Measurements from ENCODE around the gene SS18L1.
A peak's percentile ranks its signal among the peaks of the same experiment; 100 is the strongest.

SS18L1 gene

DNA sequence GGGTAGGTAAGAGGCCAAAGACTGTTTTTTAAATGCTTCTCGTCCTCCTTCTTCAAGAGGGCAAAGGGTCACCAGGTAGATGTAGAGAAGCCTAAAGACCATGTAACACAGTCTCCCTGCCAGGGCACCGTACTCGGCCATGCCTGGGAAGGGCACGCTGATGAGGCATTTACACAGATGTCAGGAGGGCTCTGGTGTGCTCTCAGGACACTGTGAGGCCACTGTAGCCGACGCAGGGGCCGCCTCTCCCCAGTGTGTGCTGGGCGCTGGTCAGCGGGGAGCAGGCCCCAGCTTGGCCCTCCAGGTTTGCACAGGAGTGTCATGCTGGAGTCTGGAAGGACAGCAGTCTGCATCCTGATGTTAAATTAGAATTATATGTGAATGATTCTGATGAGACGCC lies 32.1 kb downstream of the SS18L1 start:
- DNase-seq = no peak

DNA sequence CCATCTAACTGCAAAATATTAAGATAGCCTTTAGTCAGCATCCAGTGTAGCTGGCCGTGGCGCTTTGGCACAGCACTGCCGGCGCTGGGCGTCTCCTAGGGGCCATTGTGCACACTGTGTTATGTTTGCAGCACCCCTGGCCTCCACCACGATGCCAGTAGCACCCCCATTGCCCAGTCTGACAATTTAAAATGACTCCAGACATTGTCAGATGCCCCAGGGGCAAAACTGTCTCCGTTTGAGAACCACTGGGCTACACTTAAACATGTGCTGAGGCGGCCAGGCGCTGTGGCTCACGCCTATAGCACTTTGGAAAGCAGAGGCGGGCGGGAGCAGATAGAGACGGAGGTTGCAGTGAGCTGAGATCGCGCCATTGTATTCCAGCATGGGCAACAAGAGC lies 33.3 kb downstream of the SS18L1 start:
- no peak for DNase-seq

DNA sequence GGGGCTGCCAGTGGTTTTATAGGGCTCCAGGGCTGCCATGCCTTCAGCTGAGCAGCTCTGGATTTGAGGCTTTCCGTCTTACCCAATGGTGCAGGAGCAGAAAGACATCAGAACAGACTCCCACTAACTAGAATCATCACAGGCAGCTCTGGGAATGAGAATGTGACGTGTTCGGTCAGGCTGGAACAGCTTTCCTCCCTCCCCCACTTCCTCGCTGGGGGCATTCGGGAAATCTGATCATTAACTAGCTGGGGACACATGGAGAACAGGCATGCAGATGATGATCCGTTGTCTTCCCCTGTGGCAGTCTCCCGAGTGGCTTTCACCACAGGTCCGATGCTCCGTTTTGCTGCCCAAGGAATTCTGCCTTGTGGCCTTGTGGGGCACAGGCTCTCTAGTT lies 33.7 kb downstream of the SS18L1 start:
- no peak for DNase-seq

DNA sequence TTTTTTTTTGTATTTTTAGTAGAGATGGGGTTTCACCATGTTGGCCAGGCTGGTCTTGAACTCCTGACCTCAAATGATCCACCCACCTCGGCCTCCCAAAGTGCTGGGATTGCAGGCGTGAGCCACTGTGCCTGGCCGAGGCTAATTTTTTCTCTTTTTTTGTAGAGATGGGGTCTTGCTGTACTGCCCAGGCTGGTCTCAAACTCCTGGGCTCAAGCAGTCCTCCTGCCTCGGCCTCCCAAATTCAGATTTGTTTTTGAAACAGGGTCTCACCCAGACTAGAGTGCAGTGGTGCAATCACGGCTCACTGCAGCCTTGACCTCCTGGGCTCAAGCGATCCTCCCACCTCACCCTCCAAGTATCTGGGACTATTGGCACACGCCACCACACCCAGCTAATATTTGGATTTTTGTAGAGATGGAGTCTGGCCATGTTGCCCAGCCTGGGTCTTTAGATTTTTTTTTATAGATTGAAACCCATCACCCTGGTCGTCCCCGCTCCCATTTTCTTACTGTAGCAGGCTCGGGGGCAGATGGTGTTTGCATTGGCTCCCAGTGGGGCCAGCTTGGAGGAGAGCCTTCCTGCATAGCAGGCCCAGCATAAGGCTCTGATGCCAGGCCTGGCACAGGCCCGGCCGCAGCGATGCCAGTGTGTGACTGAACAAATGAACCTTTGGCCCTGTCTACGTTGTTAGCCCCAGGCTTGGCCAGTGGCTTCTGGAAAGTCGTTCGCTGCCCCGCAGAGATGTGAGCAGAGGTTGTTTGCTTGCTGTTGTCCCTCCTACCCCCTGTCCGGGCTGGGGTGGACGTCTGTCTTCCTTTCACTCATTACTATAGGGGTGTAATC lies 35.0 kb downstream of the SS18L1 start:
- DNase-seq = no peak

DNA sequence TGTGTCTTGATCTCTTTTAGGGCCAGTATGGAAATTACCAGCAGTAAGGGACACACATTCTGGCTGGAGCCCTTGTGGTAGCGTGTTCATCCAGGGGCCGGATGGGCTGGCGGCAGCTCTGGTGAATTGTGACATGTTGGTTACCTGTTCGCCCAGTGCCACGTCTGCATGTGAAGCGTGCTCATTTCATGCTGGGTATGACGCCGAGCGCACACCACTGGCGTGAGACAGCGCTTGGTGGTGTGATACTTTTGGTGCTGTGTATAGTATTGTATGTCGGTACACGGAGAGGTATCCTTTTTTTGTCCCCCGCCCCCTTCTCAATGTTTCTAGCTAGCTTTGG lies 35.6 kb downstream of the SS18L1 start:
- DNase-seq = no peak

DNA sequence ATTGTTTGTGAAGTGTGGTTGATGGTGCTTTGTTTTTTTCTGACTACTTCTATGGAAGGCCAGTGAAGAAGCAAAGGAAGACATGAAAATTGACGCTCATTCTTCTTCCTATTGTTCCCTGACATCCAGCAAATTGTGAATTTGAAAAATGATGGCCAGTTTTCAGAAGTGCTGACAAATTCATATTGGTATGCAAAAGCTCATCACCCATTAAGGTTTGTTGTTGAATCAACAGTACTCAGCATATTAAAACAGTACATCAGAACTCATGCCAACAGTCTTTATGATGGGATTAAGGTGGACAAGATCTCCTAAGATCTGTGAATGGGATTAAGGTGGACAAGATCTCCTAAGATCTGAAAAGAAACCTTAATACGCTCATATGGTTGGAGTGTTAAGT lies 38.2 kb downstream of the SS18L1 start:
- no peak for DNase-seq

DNA sequence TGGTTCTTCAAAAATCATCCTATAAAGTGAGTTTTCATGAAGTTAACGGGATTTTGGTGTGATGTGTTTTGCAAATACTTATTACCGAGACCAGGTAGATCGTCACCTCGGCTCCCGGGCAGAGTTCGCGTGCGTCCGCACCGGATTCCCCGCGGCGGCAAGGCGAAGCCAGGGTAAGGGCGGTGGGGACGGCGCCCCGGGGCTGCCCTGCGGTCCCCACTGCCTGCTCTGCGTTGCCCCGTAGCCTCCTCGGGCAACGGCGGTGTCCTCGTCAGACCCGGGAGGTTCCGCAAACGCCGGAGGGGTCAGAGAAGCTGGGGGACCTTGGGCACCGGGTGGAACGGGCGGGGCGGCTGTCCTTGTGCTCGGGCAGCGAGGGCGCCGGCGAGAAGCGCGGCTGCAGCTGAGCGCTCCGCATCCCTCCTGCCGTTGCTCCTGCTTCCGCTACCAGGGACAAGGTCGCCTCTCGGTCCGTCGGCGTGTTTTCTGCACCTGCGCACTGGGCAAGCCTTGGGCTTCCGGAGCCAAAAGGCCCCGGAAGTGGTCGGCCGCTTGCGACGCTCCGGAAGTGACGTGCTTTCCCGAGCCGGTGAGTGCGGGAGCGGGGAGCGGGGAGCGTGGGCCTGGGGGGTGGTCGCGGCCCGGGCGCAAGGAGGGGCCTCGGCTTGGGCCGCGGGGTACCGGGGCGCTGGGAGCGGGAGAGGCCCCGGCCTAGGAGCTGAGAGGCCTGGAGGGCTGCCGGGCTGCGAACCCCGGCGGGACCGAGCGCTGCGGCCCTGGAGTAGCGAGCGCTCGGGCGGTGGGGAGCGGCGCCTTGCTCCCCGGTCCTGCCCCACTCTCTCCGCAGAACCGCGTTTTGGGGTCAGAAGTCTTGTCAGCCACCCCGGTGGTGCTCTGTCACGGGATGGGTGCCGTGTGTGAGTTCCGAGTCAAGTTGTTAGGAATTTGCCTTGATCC lies 39.2 kb downstream of the SS18L1 start, which contains the start of gene MTG2:
Gene MTG2 (plus strand): TSS at position 560 of the 957 bp plus-strand sequence. CDS start 10,393 bp downstream, outside the sequence.
- peak; percentile 94 to 95 for DNase-seq

DNA sequence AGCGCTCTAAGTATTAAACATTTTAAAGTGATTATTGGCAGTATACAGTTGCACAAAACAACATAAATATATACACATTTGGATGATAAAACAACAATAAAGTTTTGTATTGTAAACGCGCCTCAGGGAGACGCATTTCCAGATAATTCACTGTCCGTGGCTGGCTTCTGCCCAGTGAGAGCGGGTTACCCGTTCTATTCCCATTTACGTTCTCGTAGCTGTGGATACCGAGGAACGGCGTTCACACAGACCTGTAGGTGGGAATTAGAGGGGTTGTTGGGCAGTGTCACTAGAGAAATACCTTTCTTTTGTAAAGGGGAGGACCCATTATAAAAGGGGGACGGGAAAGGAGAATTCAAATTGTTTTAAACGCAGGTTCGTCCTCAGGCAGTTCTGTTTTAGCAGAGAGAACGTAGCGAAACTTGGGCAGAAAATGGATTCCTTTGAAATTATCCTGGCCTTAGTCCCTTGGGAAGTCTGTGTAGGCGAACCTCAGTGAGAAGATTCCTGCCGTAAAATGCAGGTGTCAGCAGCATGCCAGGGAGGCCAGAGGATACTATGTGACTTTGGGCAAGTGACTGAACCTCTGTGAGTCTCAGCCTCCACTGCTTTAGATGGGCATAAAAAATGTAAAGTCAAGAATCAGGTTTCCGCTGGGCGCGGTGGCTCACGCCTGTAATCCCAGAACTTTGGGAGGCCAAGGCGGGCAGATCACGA lies 40.0 kb downstream of the SS18L1 start:
- no peak for DNase-seq

DNA sequence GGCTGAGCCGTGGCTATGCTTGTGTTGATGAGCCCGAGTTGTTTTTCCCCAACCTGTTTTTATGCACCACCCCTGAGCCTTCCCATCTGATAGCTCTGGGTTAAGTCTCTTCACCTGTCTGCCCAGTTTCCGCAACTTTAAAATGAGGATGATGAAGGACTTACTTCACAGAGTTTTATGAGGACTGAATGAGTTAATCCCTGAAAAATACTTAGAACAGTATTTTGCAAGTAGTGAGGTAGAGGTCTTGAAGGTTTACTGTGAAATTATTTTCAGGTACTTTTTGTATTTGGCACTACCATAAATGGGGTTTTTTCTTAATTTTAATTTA lies 42.5 kb downstream of the SS18L1 start:
- DNase-seq = no peak

DNA sequence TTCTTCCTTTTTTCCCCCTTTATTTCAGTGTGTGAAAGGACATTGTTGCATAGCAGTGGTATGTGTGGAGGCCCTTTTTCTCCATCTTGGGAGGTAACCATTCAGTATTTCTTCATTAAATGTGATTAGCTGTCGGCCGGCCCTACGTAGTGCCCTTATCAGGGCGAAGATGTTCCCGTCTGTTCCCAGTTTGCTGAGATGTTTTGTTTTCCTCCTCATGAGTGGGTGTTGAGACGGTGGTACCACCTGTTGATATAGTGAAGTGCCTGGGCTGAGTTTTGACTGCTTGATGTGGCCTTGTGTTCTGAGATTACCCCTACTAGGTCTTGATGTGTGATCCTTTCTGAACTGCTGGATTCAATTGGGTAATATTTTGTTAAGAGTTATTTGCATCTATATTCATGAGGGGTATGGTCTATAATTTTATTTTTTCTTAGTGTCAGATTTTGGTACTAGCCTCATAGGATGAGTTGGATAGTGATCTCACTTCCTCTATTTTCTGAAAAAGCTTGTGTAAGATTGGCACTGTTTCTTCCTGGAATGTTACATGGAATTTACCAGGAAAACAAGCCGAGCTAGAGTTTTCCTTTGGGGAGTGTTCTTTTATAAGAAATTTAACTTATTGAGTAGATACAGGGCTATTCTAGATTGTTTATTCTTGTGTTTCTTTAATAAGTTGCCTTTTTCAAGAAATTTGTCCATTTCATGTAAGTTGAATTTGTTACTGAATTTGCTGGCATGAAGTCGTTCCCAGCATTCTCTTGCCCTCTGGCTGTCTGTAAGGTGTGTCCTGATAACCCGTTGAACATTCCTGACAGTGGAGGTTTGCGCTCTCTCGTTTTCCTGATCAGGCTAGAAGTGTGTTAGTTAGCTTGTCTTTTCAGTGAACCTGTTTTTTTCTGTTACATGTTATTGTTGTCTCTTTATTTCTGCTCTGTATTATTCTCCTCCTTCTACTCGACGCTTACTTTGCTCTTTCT lies 43.6 kb downstream of the SS18L1 start:
- no peak for DNase-seq

DNA sequence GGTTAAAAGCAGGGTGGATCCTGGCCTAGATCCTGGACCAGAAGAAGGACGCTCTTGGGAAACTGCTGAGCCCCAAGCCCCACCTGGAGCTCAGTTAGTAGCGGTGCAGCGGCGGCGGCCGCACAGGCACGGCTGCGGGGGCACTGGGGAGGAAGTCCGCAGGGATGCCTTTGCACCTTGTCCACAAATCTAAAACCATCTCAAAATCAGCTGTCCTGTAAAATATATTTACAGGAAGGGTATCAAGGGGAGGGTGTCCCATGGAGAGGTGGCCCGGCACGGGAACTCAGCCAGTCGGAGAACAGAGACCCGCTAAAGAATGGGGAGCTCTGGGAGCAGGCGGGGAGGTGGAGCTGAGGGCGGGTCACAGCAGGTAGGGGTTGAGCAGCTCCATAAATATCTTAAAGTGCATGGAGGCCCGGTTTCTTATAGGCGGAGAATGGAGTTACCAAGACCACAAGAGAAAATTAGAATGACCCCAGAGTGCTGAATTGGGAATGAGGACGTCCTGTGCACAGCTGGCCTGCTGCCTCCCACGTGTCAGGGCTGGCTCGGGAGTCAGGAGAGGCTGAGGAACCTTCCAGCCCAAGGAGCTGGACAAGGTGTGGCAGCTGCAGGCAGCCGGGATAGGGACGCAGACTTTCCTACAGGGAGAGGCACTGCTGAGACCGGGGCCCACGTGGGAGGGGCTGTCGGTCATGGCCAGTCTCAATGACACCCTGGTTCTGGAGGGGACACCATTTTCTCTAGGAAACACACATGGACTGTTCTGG lies 47.3 kb downstream of the SS18L1 start:
- no peak for DNase-seq

DNA sequence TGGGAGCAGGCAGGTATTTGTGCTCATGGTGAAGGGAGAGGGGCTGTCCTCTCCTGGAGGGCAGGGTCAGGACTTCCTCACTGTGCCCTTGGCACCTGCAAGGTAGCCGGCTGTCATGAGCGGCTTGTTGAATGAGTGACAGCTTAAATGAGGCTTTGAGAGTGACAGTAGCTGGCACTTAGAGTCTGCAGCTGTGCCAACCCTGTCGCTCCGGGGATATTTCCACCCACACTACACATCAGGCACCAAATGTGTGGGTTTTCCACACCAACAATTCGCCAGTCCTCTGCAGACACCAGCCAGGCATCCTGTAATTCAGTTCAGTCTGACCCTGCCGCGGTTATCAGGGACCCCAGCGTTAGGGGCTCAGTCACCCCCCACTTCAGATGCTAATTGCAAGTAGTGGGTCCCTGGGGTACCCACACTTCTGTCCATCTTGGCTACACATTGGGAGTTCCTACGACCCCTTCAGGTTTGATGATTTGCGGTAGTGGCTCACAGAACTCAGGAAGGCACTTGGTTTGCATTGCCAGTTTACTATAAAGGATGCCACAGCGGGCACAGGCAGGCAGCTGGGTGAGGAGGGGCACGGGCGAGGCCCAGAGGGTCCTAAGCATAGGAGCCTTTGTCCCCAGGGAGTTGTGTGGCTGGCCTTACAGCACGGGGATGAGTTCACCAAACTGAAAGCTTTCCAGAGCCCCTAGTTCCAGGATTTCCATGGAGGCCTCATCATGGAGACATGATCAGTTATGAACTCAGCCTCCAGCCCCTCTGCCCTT lies 48.4 kb downstream of the SS18L1 start:
- no peak for DNase-seq

DNA sequence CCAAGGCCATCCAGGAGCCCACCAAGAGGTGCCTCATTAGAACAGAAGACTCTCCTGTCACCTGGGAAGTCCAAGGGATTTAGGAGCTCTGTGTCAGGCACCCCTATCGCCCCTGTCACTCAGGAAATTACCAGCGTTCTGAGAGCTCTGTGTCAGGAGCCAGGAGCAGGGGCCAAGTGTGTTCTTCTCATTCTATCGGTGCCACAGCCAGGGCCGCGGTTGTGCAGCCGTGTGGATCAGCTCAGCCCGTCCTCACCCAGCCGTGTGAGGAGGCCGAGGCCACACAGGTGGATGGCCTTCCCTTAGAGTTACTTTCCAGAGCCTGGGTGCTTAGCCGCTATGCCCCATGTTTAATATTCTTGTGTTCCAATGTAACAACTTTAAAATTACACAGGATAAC lies 49.1 kb downstream of the SS18L1 start:
- no peak for DNase-seq

DNA sequence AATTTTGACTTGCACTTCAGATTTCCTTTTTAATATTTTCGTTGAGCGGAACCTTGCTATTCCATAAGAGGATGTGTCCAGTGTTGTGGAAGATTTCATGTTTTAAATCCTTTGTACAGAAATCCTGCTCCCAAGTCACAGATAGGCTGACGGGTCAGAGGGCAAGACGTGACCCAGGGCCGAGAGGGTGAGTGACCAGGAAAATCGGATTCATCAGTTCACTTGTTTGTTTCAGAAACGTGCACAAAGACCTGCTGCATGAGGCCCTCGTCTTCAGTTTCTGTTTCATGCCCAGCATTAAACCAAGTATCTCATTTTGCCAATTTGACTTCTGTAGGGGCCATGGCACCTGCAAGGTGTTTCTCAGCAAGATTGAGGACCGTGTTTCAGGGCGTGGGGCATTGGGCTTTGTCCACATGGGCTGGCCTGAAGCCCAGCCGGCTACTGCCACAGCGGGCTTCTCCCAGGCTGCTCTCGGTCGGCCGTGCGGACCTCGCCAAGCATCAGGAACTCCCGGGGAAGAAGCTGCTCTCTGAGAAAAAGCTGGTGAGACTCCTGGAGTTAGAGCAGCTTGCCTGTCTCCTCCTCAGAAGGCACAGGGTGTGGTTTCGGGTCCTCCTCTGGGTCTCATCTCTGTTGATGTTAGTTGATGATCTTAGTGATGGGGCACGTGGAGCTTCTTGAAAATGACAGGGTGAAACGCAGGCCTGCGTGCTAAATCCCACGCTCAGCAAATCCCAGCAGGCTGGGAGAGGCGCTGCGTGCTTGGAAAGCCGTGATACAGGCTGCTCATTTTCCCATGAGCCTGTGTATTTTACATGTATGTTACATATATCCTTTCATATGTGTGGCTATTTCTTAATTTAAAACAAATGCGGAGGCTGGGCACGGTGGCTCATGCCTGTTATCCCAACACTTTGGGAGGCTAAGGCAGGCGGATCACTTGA lies 49.8 kb downstream of the SS18L1 start:
- no peak for DNase-seq

DNA sequence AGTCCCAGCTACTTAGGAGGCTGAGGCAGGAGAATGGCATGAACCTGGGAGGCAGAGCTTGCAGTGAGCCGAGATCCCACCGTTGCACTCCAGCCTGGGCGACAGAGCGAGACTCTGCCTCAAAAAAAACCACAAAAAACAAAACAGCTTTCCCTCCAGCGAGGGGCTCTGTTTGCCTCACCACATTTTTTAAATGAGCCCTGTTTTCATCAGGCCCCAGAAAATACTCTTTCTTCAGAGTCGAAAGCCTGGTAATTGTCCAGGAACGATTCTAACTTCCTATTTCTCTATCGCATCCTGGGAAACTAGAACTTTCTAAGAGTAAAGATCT lies 51.5 kb downstream of the SS18L1 start:
- no peak for DNase-seq

DNA sequence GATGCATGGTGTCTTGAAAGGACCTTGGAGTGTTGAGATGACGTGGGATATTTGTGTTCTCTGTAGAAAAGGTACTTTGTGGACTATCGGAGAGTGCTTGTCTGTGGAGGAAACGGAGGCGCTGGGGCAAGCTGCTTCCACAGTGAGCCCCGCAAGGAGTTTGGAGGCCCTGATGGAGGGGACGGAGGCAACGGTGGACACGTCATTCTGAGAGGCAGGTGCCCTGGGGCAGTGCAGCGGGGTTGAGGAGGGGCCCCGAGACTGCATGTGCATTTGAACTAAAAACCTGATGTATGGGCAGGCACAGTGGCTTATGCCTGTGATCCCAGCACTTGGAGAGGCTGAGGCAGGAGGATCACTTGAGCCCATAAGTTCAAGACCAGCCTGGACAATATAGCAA lies 52.2 kb downstream of the SS18L1 start:
- DNase-seq = no peak

DNA sequence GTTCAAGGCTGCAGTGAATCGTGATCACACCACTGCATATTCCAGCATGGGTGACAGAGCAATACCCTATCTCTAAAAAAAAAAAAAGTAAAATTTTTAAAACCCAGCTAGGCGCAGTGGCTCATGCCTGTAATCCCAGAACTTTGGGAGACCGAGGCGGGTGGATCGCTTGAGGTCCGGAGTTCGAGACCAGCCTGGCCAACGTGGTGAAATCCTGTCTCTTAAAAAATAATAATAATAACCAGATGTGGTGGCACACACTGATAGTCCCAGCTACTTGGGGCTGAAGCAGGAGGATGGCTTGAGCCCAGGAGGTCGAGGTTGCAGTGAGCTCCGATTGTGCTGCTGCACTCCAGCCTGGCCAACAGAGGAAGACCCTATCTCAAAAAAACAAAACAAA lies 52.7 kb downstream of the SS18L1 start:
- DNase-seq = no peak

DNA sequence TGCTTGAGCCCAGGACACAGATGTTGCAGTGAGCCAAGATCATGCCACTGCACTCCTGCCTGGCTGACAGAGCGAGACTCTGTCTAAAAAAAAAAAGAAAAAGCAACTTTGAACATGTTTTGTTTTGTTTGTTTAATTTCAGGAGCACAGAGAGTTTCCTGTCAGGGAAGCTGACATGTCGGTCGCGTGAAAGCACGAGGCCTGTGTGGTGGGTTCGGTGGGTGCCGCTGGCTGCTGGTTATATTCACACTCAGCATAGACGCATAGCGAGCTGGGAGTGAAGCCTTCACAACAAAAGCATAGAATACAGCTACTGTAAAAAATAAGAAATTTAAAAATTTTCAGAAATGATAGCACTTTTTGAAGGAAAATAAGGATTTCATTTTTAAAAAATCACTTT lies 53.7 kb downstream of the SS18L1 start:
- no peak for DNase-seq

DNA sequence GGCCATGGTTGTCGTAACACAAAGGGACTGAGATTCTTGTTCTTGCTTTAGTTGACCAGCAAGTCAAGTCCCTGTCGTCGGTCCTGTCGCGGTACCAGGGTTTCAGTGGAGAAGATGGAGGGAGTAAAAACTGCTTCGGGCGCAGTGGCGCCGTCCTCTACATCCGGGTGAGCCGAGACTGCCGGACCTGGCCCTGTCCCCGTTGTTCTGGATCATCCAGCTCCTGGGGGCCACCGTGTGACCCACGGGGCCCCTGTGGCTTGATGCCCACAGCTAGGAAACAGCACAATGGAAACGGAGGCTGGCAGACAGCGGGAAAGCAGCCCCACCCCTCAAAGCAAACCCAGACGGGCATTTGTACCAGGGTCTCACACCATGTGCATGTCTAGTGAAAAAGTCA lies 54.2 kb downstream of the SS18L1 start:
- DNase-seq = no peak

DNA sequence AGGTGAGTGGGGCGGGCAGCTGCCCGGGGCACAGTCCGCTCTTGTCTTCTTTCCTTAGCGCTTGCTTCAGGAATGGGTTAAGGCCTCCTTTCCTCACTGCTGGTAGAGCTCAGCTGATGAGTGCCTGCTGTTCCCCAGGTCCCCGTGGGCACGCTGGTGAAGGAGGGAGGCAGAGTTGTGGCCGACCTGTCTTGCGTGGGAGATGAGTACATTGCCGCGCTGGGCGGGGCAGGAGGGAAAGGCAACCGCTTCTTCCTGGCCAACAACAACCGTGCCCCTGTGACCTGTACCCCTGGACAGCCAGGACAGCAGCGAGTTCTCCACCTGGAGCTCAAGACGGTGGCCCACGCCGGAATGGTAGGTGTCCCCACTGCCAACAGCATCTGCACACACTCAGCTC lies 54.9 kb downstream of the SS18L1 start:
- DNase-seq = no peak

Measured in CD4-positive, alpha-beta T cell treated with Interleukin-1 beta for 1 hour (primary cell).